ENCODE measurements around the gene CLDN4. TPM values are rescaled to one million over a fixed set of nuclear protein-coding genes. Genes with fewer than 3 reads are reported as not detected.
"Not testable (repeated sequence)": the region's sequence is repeated elsewhere in the genome, so short reads cannot be mapped to it uniquely, and the experiment has no call there.

CLDN4 gene
- total RNA-seq, 1 experiment from 2014 or later: 0.28 TPM

- no peak for TF ChIP-seq CTCF (IDR thresholded peaks at IDR 0.05; ENCODE audit: unreplicated experiment)
- Mint-ChIP-seq H3K36me3 (ENCODE audit: insufficient read depth, unreplicated experiment) (no peaks in the 10 kb centered on the region), H3K27ac (ENCODE audit: low read depth, unreplicated experiment) (no peak overlapping the region)
Observed at GRCh38 chr7:73844131-73844547, 13.3 kb downstream of the CLDN4 start.

DNA sequence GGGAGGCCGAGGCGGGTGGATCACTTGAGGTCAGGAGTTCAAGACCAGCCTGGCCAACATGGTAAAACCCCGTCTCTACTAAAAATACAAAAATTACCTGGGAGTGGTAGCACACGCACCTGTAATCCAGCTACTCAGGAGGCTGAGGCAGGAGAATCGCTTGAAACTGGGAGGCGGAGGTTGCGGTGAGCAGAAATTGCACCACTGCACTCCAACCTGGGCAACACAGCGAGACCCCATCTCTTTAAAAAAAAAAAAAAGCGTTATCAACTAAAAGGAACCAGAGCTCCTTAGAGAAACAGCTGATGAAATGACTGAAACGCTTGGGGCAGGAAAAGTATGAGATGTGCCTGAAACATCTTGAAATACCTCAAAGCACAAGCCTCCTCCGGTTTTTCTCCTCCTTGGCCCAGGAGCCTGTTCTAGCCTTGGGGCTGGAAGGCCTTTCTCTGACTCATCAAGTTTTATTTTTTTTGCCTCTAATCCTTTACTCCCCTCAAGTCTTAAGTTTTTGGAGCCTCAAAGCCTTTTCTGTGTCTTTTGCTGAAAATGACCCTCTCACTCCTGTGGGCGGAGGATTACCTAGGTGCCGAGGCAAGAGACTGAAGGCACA, 14.2 kb downstream of the CLDN4 start:
- H3K4me3 Mint-ChIP-seq (ENCODE audit: unreplicated experiment): no peak overlapping the region
- intact Hi-C loops (cut with micrococcal nuclease): no loop called here
- peak; percentile 57 for DNase-seq (ENCODE audit: unreplicated experiment)
- H3K9me3 Mint-ChIP-seq (ENCODE audit: unreplicated experiment): no peaks in the 10 kb centered on the region
- no peaks in the 10 kb centered on the region for H3K27me3 Mint-ChIP-seq (ENCODE audit: insufficient read depth, unreplicated experiment)
- CTCF ChIA-PET: interaction anchor here (0.6 to 1.5 kb wide), 6 partner anchors 10 to 239 kb away, joined by 3 to 5 read pairs (median 4); no protein-coding TSS in a partner anchor
- no peak for TF ChIP-seq CTCF (IDR thresholded peaks at IDR 0.05; ENCODE audit: unreplicated experiment)
- BruUV-seq (replicated peaks): no TSS peak
- H3K4me1 Mint-ChIP-seq (ENCODE audit: insufficient read depth, unreplicated experiment): peaks cover 29% of the 10 kb centered on the region
- POLR2A ChIA-PET: interaction anchor here (0.6 to 1.4 kb wide), 4 partner anchors 15 to 109 kb away, joined by 3 to 7 read pairs (median 3); partner anchors contain the start of gene ABHD11
- peak overlapping the region; percentile 66 for H3K27ac Mint-ChIP-seq (ENCODE audit: low read depth, unreplicated experiment)
- H3K36me3 Mint-ChIP-seq (ENCODE audit: insufficient read depth, unreplicated experiment): no peaks in the 10 kb centered on the region

More at GRCh38 chr7:73844131-73844547, 13.3 kb downstream of the CLDN4 start:
- ChIA-PET CTCF (interaction anchor here (0.8 to 2.1 kb wide), 6 partner anchors 10 to 238 kb away, joined by 3 to 12 read pairs (median 4); no protein-coding TSS in a partner anchor), POLR2A (interaction anchor here (0.6 to 3.0 kb wide), 3 partner anchors 18 to 435 kb away, joined by 4 to 15 read pairs (median 7); partner anchors contain the start of gene ABHD11)
- intact Hi-C loops (cut with micrococcal nuclease): no loop called here
- DNase-seq (ENCODE audit: unreplicated experiment): no peak
- Mint-ChIP-seq H3K9me3 (ENCODE audit: unreplicated experiment) (no peaks in the 10 kb centered on the region), H3K4me1 (ENCODE audit: insufficient read depth, unreplicated experiment) (peaks cover 20% of the 10 kb centered on the region), H3K4me3 (ENCODE audit: unreplicated experiment) (peak overlapping the region; percentile 5), H3K27me3 (ENCODE audit: insufficient read depth, unreplicated experiment) (no peaks in the 10 kb centered on the region)
- BruUV-seq (replicated peaks): no TSS peak

DNA sequence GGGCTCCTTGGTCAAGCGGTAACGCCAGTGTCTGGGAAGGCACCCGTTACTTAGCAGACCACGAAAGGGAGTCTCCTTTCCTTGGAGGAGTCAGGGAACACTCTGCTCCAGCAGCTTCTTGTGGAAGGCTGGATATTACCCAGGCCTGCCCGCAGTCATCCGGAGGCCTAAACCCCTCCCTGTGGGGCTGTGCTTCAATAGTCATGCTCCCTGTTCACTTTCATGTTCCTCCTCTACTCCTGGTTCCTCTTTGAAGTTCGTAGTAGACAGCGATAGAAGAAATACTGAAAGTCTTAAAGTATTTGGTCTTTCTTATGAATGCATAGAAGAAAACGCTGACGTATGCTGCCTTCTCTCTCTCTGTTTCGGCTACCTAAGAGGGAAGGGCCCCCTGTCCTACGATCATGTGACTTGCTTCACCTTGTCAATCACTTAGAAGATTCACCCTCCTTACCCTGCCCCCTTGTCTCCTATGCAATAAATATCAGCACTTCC, 15.0 kb downstream of the CLDN4 start:
- intact Hi-C loops (cut with micrococcal nuclease); DNase-seq (ENCODE audit: unreplicated experiment); H3K4me3 Mint-ChIP-seq (ENCODE audit: unreplicated experiment); BruUV-seq (replicated peaks); H3K27me3 Mint-ChIP-seq (ENCODE audit: insufficient read depth, unreplicated experiment); H3K36me3 Mint-ChIP-seq (ENCODE audit: insufficient read depth, unreplicated experiment); H3K27ac Mint-ChIP-seq (ENCODE audit: low read depth, unreplicated experiment); H3K9me3 Mint-ChIP-seq (ENCODE audit: unreplicated experiment): not testable (repeated sequence)
- ChIA-PET POLR2A (interaction anchor here (0.7 kb wide), 1 partner anchor 16 kb away, joined by 3 read pairs; no protein-coding TSS in a partner anchor), CTCF (interaction anchor here (1.2 kb wide), 1 partner anchor 9 kb away, joined by 5 read pairs; no protein-coding TSS in a partner anchor)
- peaks cover 36% of the 10 kb centered on the region for H3K4me1 Mint-ChIP-seq (ENCODE audit: insufficient read depth, unreplicated experiment)

DNA sequence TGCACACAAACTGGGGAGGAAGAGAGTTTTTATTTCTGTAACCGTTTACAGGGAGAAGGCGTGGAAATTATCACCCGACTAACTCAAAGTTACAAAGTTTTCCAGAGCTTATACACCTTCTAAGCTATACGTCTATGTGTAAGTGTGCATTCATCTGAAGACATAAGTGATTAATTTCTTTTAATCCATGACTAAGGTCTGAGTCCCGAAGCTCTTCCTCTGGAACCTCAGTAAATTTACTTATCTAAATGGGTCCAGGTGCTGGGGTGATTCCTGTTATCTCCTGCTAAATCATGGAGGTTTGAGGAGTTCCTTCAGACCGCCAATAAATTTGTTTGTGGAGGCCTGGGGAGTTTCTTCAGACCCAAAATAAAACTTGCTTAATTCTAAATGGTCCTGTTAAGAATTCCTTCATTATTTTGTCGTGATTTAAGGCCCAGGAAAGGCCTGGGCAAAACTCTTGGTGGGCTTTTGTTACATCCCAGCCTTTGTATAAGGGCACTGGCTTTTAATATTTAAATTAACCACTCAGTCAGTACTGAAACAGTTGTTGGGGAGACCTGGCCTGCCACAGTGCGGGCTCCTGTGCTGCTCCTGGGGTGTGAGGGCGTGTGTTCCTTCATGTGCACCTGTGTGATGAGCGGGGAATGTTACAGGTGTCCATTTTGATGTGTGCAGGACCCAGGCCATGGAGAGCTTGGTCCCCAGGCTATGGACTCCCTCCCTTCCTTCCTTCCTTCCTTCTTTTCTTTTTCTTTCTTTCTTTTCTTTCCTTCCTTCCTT, 17.3 kb downstream of the CLDN4 start:
- TF ChIP-seq CTCF (IDR thresholded peaks at IDR 0.05; ENCODE audit: unreplicated experiment): no peak
- H3K9me3 Mint-ChIP-seq (ENCODE audit: unreplicated experiment): no peaks in the 10 kb centered on the region
- H3K4me3 Mint-ChIP-seq (ENCODE audit: unreplicated experiment): no peak overlapping the region
- POLR2A ChIA-PET: interaction anchor here (1.6 kb wide), 1 partner anchor 26 kb away, joined by 5 read pairs; no protein-coding TSS in a partner anchor
- H3K27ac Mint-ChIP-seq (ENCODE audit: low read depth, unreplicated experiment): peak overlapping the region; percentile 51
- no peaks in the 10 kb centered on the region for H3K27me3 Mint-ChIP-seq (ENCODE audit: insufficient read depth, unreplicated experiment)
- CTCF ChIA-PET: interaction anchor here (0.6 to 2.1 kb wide), 4 partner anchors 36 to 138 kb away, joined by 3 to 4 read pairs (median 3); no protein-coding TSS in a partner anchor
- no peaks in the 10 kb centered on the region for H3K36me3 Mint-ChIP-seq (ENCODE audit: insufficient read depth, unreplicated experiment)
- intact Hi-C loops (cut with micrococcal nuclease): no loop called here
- DNase-seq (ENCODE audit: unreplicated experiment): no peak
- no TSS peak for BruUV-seq (replicated peaks)
- H3K4me1 Mint-ChIP-seq (ENCODE audit: insufficient read depth, unreplicated experiment): peaks cover 51% of the 10 kb centered on the region
